KOPT-K1 (cell line): Measurements from ENCODE around the gene ALOX12B.

Experiments
- H3K27ac ChIP-seq: fragments of 200-600 bp; sonication (generic); 2 replicates; pipeline ENCODE4 v1.5.1; 2016; ENCODE audit warnings: antibody characterized with exemption, mild to moderate bottlenecking, low read depth, low read length; ENCODE audit not compliant: poor library complexity, severe bottlenecking
- H3K36me3 ChIP-seq: fragments of 200-600 bp; sonication (generic); 2 replicates; pipeline ENCODE4 v1.5.1; 2017; ENCODE audit warnings: antibody characterized with exemption, mild to moderate bottlenecking, low read length, moderate library complexity; ENCODE audit not compliant: insufficient read depth
- H3K9me3 ChIP-seq: fragments of 200-600 bp; sonication (generic); 2 replicates; pipeline ENCODE4 v1.5.1; 2017; ENCODE audit warnings: antibody characterized with exemption, low read length, mild to moderate bottlenecking; ENCODE audit not compliant: insufficient read depth, poor library complexity, severe bottlenecking

Gene ALOX12B

GRCh38 chr17:8087075-8087951 is at the start of gene ALOX12B:
TSS of gene ALOX12B (minus strand) at chr17:8087716. CDS start at chr17:8087442, 274 bp downstream.
- H3K27ac ChIP-seq: no peak within 1 kb of the TSS

GRCh38 chr17:8133941-8134340 is 46.4 kb upstream of the ALOX12B start:
- no peaks in the 10 kb centered on the region for H3K36me3 ChIP-seq
- H3K9me3 ChIP-seq: no peaks in the 10 kb centered on the region
- no peak overlapping the region for H3K27ac ChIP-seq

More at GRCh38 chr17:8087075-8087951, at the start of gene ALOX12B:
- Histone ChIP-seq H3K9me3 (no peaks in the 10 kb centered on the region), H3K36me3 (no peaks in the 10 kb centered on the region)

GRCh38 chr17:8133399-8133798 is 45.9 kb upstream of the ALOX12B start:
- Histone ChIP-seq H3K36me3 (no peaks in the 10 kb centered on the region), H3K27ac (no peak overlapping the region), H3K9me3 (no peaks in the 10 kb centered on the region)

- H3K27ac ChIP-seq: no peak overlapping the region
- H3K36me3 ChIP-seq: no peaks in the 10 kb centered on the region
Measured at GRCh38 chr17:8131844-8132441, 44.4 kb upstream of the ALOX12B start.

GRCh38 chr17:8128125-8128784 is 40.7 kb upstream of the ALOX12B start:
- H3K9me3 ChIP-seq: no peaks in the 10 kb centered on the region
- H3K27ac ChIP-seq: no peak overlapping the region

More at GRCh38 chr17:8131844-8132441, 44.4 kb upstream of the ALOX12B start:
- no peaks in the 10 kb centered on the region for H3K9me3 ChIP-seq

GRCh38 chr17:8126491-8127066 is 39.1 kb upstream of the ALOX12B start:
- H3K36me3 ChIP-seq: no peaks in the 10 kb centered on the region
- no peaks in the 10 kb centered on the region for H3K9me3 ChIP-seq
- peak overlapping the region; percentile 5 for H3K27ac ChIP-seq

More at GRCh38 chr17:8128125-8128784, 40.7 kb upstream of the ALOX12B start:
- no peaks in the 10 kb centered on the region for H3K36me3 ChIP-seq

GRCh38 chr17:8125947-8126490 is 38.5 kb upstream of the ALOX12B start:
- no peaks in the 10 kb centered on the region for H3K36me3 ChIP-seq
- H3K27ac ChIP-seq: peak overlapping the region; percentile 5
- no peaks in the 10 kb centered on the region for H3K9me3 ChIP-seq

- Histone ChIP-seq H3K36me3 (no peaks in the 10 kb centered on the region), H3K27ac (peak overlapping the region; percentile 5), H3K9me3 (no peaks in the 10 kb centered on the region)
Measured at GRCh38 chr17:8125154-8125946, 37.8 kb upstream of the ALOX12B start.

GRCh38 chr17:8124350-8125153 is 37.0 kb upstream of the ALOX12B start:
- no peak overlapping the region for H3K27ac ChIP-seq
- H3K36me3 ChIP-seq: no peaks in the 10 kb centered on the region
- no peaks in the 10 kb centered on the region for H3K9me3 ChIP-seq

GRCh38 chr17:8123695-8124349 is 36.3 kb upstream of the ALOX12B start, which contains the start of gene HES7:
TSS of gene HES7 (minus strand) at chr17:8124106. CDS start at chr17:8124084, 22 bp downstream.
- Histone ChIP-seq H3K9me3 (no peaks in the 10 kb centered on the region), H3K36me3 (no peaks in the 10 kb centered on the region), H3K27ac (no peak within 1 kb of the TSS)

GRCh38 chr17:8122924-8123694 is 35.6 kb upstream of the ALOX12B start:
- H3K36me3 ChIP-seq: no peaks in the 10 kb centered on the region
- H3K27ac ChIP-seq: no peak overlapping the region
- no peaks in the 10 kb centered on the region for H3K9me3 ChIP-seq

- Histone ChIP-seq H3K27ac (no peak overlapping the region), H3K9me3 (no peaks in the 10 kb centered on the region), H3K36me3 (no peaks in the 10 kb centered on the region)
Measured at GRCh38 chr17:8122422-8122923, 35.0 kb upstream of the ALOX12B start.
